ENCODE results near the gene APOC4. TPM values are rescaled to one million over a fixed set of nuclear protein-coding genes. Genes with fewer than 3 reads are reported as not detected.

APOC4 gene
- total RNA-seq, 3 donors from 2014 or later, result not detected

DNA sequence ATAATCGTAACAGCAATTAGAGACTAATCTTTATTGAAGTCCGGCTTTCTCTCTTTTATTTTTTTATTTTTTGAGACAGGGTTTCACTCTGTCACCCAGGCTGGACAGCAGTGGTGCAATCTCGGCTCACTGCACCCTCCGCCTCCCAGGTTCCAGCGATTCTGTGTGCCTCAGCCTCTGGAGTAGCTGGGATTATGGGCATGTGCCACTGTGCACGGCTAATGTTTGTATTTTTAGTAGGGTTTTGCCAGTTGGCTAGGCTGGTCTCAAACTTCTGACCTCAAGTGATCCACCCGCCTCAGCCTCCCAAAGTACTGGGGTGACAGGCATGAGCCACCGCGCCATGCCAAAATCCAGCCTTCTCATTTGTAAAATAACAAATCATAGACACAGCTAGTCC, 7.5 kb downstream of the APOC4 start:
- H3K4me3 ChIP-seq, result no peak overlapping the region
- TF ChIP-seq, protein P1, sequence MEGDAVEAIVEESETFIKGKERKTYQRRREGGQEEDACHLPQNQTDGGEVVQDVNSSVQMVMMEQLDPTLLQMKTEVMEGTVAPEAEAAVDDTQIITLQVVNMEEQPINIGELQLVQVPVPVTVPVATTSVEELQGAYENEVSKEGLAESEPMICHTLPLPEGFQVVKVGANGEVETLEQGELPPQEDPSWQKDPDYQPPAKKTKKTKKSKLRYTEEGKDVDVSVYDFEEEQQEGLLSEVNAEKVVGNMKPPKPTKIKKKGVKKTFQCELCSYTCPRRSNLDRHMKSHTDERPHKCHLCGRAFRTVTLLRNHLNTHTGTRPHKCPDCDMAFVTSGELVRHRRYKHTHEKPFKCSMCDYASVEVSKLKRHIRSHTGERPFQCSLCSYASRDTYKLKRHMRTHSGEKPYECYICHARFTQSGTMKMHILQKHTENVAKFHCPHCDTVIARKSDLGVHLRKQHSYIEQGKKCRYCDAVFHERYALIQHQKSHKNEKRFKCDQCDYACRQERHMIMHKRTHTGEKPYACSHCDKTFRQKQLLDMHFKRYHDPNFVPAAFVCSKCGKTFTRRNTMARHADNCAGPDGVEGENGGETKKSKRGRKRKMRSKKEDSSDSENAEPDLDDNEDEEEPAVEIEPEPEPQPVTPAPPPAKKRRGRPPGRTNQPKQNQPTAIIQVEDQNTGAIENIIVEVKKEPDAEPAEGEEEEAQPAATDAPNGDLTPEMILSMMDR (IDR thresholded peaks at IDR 0.05), result no peak
- TF ChIP-seq POLR2A (IDR thresholded peaks at IDR 0.05) (no peak), POLR2AphosphoS5 (IDR thresholded peaks at IDR 0.05) (no peak)
- no peaks in the 10 kb centered on the region for H3K9me3 ChIP-seq
- intact Hi-C loops (cut with DNase I; ENCODE audit: low total_unique reads), result loop anchor here (5.0 kb wide), 1 partner anchor 42 kb away; the partner anchor contains the start of gene APOE
- no peak for DNase-seq (ENCODE audit: low spot score in 2 of 2)
- H3K4me1 ChIP-seq, result peaks cover 0 to 23% of the 10 kb centered on the region in 2 donors
- H3K27me3 ChIP-seq, result no peaks in the 10 kb centered on the region
- H3K36me3 ChIP-seq, result no peaks in the 10 kb centered on the region
- no peak overlapping the region for H3K27ac ChIP-seq

DNA sequence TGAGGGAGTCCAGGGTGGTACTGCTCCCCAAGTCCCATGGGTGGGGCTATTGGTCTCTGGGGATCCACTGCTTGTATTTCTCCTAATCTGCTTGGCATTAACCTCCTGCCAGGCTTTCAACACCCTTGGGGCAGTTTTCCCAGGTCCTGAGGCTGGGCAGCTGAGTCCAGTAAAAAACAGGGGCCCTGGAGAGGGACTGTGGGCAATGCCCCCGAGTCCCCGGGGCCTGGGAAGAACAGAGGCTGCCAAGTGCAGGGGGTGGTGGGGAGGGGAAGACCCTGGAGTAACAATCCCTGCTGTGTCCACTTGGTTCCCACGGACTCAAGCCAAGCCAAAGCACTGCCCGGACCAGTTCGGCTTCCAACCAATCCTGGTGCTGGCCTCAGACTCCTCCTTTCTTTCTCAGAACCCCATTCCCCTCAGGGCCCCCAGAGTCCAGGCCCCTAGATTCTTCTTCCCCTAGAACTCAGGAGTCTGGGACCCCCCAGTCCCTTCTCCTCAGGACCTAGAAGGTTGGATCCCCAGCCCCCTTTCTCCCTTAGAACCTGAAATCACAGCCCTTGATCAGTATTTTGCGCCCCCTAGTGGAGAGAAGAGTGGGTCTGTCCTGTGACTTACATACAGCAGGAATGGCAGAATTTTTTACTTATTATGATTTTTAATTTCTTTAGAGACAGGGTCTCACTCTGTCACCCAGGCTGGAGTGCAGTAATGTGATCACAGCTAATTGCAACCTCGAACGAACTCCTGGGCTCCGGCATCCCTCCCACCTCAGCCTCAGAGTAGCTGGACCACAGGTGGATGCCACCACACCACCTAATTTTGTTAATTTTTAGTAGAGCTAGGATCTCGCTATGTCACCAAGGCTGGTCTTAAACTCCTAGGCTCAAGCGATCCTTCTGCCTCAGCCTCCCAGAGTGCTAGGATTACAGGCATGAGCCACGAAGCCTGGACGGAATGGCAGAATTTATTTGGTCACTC, 9.4 kb downstream of the APOC4 start:
- Histone ChIP-seq H3K4me1 (peaks cover 7 to 27% of the 10 kb centered on the region in 2 donors), H3K27me3 (no peaks in the 10 kb centered on the region), H3K4me3 (peak overlapping the region in 2 of 3 donors; percentile 8 to 40), H3K9me3 (no peaks in the 10 kb centered on the region), H3K36me3 (no peaks in the 10 kb centered on the region), H3K27ac (peak overlapping the region; percentile 83 to 84)
- intact Hi-C loops (cut with DNase I; ENCODE audit: low total_unique reads), result no loop called here
- TF ChIP-seq POLR2A (IDR thresholded peaks at IDR 0.05), result no peak
- TF ChIP-seq, protein P1 (IDR thresholded peaks at IDR 0.05), result peak; percentile 94 to 97 (median 94)
- no peak for TF ChIP-seq POLR2AphosphoS5 (IDR thresholded peaks at IDR 0.05)
- DNase-seq (ENCODE audit: low spot score in 2 of 2), result peak; percentile 67 to 73

DNA sequence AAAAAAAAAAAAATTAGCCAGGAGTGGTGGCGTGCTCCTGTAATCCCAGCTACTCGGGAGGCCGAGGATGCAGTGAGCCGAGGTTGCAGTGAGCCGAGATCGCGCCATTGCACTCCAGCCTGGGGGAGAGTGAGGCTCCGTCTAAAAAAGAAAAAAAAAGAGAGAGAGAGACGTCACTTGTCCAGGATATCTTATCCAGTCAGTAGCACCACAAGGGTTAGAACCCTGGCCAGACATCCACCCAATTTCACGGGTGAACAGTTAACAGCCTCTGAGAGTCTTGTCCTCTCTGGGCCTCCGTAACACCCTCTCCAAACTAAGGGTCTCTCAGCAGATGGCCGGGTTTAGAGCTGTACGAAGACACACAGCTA, 12.2 kb downstream of the APOC4 start:
- TF ChIP-seq POLR2AphosphoS5 (IDR thresholded peaks at IDR 0.05), result no peak
- TF ChIP-seq, protein P1 (IDR thresholded peaks at IDR 0.05), result no peak
- no peak for TF ChIP-seq POLR2A (IDR thresholded peaks at IDR 0.05)
- Histone ChIP-seq H3K9me3 (no peaks in the 10 kb centered on the region), H3K36me3 (no peaks in the 10 kb centered on the region), H3K27ac (peak overlapping the region; percentile 90 to 91), H3K27me3 (no peaks in the 10 kb centered on the region), H3K4me3 (peak overlapping the region; percentile 96 to 100 (median 97)), H3K4me1 (peaks cover 11 to 40% of the 10 kb centered on the region in 2 donors)
- no peak for DNase-seq (ENCODE audit: low spot score in 2 of 2)
- intact Hi-C loops (cut with DNase I; ENCODE audit: low total_unique reads), result no loop called here

DNA sequence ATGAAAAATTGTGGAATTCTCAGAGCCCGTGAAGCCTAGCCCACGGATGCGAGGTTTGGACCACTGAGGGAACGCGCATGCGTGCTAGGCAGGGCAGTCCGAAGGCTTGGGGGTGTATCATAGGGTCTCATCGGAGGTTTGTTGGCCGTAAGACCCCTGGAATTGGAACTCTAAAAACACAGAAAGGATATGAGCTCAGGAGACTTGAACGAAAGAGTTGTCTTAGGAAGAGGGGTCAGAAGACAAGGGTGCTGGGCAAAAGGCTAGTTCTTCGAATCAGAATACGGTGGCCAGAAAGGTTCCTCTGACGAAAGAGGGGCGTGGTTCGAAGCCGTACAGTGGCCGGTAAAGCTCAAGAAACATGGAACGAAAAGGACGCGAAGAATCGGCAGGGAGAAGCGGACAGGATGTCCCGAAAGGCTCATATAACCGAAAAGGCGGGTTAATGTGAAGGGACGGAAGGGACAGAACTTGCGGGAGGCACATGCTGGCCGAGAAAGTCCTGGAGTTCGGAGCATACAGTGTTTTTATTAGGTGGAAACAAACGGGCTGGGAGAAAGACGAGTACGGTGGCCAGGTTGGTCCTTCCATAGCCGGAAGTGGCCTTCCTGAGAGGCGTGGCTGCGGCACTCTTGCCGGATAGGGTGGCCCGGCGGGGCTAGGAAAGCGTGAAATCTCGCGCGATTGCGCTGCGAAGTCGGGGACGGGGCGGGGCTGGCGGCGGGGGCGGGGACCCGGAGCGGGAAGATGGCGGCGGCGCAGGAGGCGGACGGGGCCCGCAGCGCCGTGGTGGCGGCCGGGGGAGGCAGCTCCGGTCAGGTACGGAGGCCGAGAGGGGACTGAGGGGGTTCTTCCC, 12.8 kb downstream of the APOC4 start, which contains the start of gene CLPTM1:
Gene CLPTM1 (plus strand): TSS at position 732 of the 856 bp plus-strand sequence. CDS start 16 bp downstream, at position 748.
- no peaks in the 10 kb centered on the region for H3K9me3 ChIP-seq
- intact Hi-C loops (cut with DNase I; ENCODE audit: low total_unique reads), result no loop called here
- peak within 1 kb of the TSS; percentile 96 to 100 (median 97) for H3K4me3 ChIP-seq
- H3K27ac ChIP-seq, result peak within 1 kb of the TSS; percentile 90 to 91
- peaks cover 11 to 40% of the 10 kb centered on the region in 2 donors for H3K4me1 ChIP-seq
- TF ChIP-seq, protein P1 (IDR thresholded peaks at IDR 0.05), result peak in 2 of 3 donors; percentile 34 to 57
- TF ChIP-seq POLR2A (IDR thresholded peaks at IDR 0.05) (peak; percentile 88), POLR2AphosphoS5 (IDR thresholded peaks at IDR 0.05) (peak; percentile 96 to 99 (median 97))
- no peaks in the 10 kb centered on the region for H3K27me3 ChIP-seq
- no peaks in the 10 kb centered on the region for H3K36me3 ChIP-seq
- DNase-seq (ENCODE audit: low spot score in 2 of 2), result peak; percentile 96 to 98
